Common myeloid progenitor, CD34-positive (primary cell): ENCODE results near the gene ROR1.
A peak's percentile ranks its signal among the peaks of the same experiment; 100 is the strongest.

Source experiments
- CTCF ChIA-PET: fragments of 350-600 bp; sonication (Branson Sonifier 250); formaldehyde crosslinking; loops from one replicate; lab custom pipeline; 2021; ENCODE audit warnings: antibody characterized with exemption; lab: Charles Lee
- POLR2A ChIA-PET: fragments of 350-600 bp; sonication (Branson Sonifier 250); formaldehyde crosslinking; loops from one replicate; lab custom pipeline; 2021; ENCODE audit warnings: antibody characterized with exemption; lab: Charles Lee
- DNase-seq, 3 donors: peaks; one replicate each; pipeline versions ENCODE4 v3.0.0 to v3.0.0-alpha.2; 2013
- H3K27ac ChIP-seq, 2 experiments: 1 replicate in 1 of 2; 2 replicates in 1 of 2; pipeline ENCODE4 v1.7.0; 2013; ENCODE audit warnings: inconsistent platforms in 2 of 2, low read length in 2 of 2, mild to moderate bottlenecking in 2 of 2, low read depth in 1 of 2, moderate library complexity in 1 of 2; ENCODE audit not compliant: severe bottlenecking in 2 of 2, insufficient read depth in 1 of 2, poor library complexity in 1 of 2
- H3K27me3 ChIP-seq, 5 experiments: replicated peaks in 2 of 5; 1 replicate in 3 of 5; 2 replicates in 2 of 5; pipeline versions ENCODE4 v1.6.1 to v1.7.0; 2013; ENCODE audit warnings: low read length in 4 of 5, mild to moderate bottlenecking in 2 of 5, moderate library complexity in 2 of 5, inconsistent platforms in 1 of 5; ENCODE audit not compliant: insufficient read depth in 5 of 5, control insufficient read depth in 4 of 5
- H3K36me3 ChIP-seq, 4 experiments: 1 replicate in 2 of 4; 2 replicates in 2 of 4; pipeline versions ENCODE4 v1.6.1 to v1.7.0; 2013; ENCODE audit warnings: low read length in 3 of 4, control low read depth in 1 of 4, mild to moderate bottlenecking in 1 of 4; ENCODE audit not compliant: control insufficient read depth in 4 of 4, insufficient read depth in 4 of 4
- H3K4me1 ChIP-seq, 4 experiments: 1 replicate in 3 of 4; 2 replicates in 1 of 4; pipeline versions ENCODE4 v1.6.1 to v1.7.1; 2013; ENCODE audit warnings: low read length in 3 of 4, mild to moderate bottlenecking in 3 of 4, control low read depth in 1 of 4, inconsistent platforms in 1 of 4, moderate library complexity in 1 of 4; ENCODE audit not compliant: control insufficient read depth in 4 of 4, insufficient read depth in 4 of 4; ENCODE audit errors: control extremely low read depth in 1 of 4
- H3K4me3 ChIP-seq, 7 experiments: 1 replicate in 4 of 7; 2 replicates in 3 of 7; pipeline versions ENCODE4 v1.5.1 to v1.7.0; 2013; ENCODE audit warnings: mild to moderate bottlenecking in 7 of 7, low read length in 6 of 7, moderate library complexity in 6 of 7, inconsistent platforms in 2 of 7, low read depth in 2 of 7, control low read depth in 1 of 7; ENCODE audit not compliant: insufficient read depth in 4 of 7, control insufficient read depth in 1 of 7; ENCODE audit errors: extremely low read depth in 1 of 7
- H3K9me3 ChIP-seq, 5 experiments: 1 replicate in 4 of 5; 2 replicates in 1 of 5; pipeline versions ENCODE4 v1.6.1 to v1.7.1; 2013; ENCODE audit warnings: low read length in 4 of 5, mild to moderate bottlenecking in 2 of 5, inconsistent platforms in 1 of 5, low read depth in 1 of 5, moderate library complexity in 1 of 5; ENCODE audit not compliant: control insufficient read depth in 4 of 5, insufficient read depth in 2 of 5; ENCODE audit errors: control extremely low read depth in 1 of 5
- WGBS: methylation state at CpG from one replicate; pipeline ENCODE4 v1.1.5; 2013; ENCODE audit not compliant: insufficient coverage; 5-methylcytosine and 5-hydroxymethylcytosine counted together

ROR1 gene

DNA sequence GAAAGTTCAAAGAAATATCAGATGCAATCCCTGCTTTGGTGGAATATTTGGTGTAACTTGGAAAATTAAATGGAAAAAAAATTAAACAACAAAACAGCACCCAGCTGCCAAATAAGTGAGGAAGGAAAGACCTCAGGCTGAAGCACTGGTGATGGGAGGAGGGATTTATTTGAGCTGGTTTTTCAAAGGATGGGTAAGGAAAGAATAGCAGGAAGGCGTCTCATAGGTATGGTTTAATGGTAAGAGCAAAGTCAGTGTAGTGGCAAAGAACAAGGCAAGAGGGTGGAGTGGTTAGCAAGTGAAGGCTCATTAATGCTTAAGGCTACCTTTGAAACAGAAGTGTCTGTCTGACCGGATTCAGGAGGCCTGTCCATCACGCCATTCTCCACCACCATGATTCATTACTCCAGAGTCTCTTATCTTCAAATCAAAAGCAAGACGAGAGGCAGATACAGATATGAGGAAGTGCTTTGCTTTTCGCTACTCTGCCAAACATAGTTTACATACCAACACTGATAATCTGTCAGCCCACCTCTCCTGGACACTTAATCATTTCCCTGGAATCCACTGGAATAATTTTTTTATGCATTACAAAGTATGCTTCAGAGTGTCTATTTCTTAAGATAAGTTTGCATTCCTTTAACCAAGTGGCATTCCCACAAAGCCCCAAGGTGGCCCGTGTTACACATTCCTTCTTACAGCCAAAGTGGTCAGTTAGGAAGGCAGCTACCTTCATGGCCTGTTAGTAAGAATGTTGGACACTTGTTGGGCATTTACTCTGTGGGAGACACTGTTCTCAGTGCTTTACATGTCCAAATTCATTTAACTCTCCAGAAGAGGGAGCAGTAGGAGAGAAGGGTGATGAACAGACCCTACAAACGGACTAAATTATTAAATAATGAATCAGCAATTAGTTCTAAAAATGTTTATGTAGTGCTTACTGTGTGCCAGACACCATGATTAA is 146.6 kb downstream of the ROR1 start:
- CTCF ChIA-PET = interaction anchor here (1.2 to 1.9 kb wide), 8 partner anchors 9 to 326 kb away, joined by 3 to 8 read pairs (median 4); no protein-coding TSS in a partner anchor
- Histone ChIP-seq H3K4me3 (no peak overlapping the region), H3K4me1 (peaks cover 0 to 15% (median 3%) of the 10 kb centered on the region in 4 experiments), H3K27ac (no peak overlapping the region), H3K36me3 (no peaks in the 10 kb centered on the region), H3K27me3 (no peaks in the 10 kb centered on the region), H3K9me3 (no peaks in the 10 kb centered on the region)
- peak in 2 of 3 donors; percentile 55 to 66 for DNase-seq
- WGBS = 31% methylated on average over 5 of the region's 7 CpGs
- POLR2A ChIA-PET = no interaction called here

- H3K9me3 ChIP-seq = no peaks in the 10 kb centered on the region
- H3K4me1 ChIP-seq = peaks cover 0 to 15% (median 3%) of the 10 kb centered on the region in 4 experiments
- ChIA-PET CTCF (interaction anchor here (0.6 to 1.9 kb wide), 5 partner anchors 93 to 321 kb away, joined by 3 to 5 read pairs (median 4); no protein-coding TSS in a partner anchor), POLR2A (no interaction called here)
- no peak overlapping the region for H3K27ac ChIP-seq
- H3K36me3 ChIP-seq = no peaks in the 10 kb centered on the region
- H3K27me3 ChIP-seq = no peaks in the 10 kb centered on the region
- no peak overlapping the region for H3K4me3 ChIP-seq
- whole genome bisulfite sequencing = 100% methylated on average over 5 of the region's 5 CpGs
- no peak for DNase-seq
Observed at GRCh38 chr1:63921359-63921758, 147.5 kb downstream of the ROR1 start.

- ChIA-PET CTCF (interaction anchor here (0.6 to 1.9 kb wide), 7 partner anchors 93 to 323 kb away, joined by 3 to 6 read pairs (median 4); no protein-coding TSS in a partner anchor), POLR2A (no interaction called here)
- Histone ChIP-seq H3K27me3 (no peaks in the 10 kb centered on the region), H3K4me3 (no peak overlapping the region), H3K27ac (no peak overlapping the region), H3K36me3 (no peaks in the 10 kb centered on the region), H3K9me3 (no peaks in the 10 kb centered on the region), H3K4me1 (peaks cover 0 to 15% (median 3%) of the 10 kb centered on the region in 4 experiments)
- DNase-seq = no peak
Observed at GRCh38 chr1:63921802-63922201, 148.0 kb downstream of the ROR1 start.

DNA sequence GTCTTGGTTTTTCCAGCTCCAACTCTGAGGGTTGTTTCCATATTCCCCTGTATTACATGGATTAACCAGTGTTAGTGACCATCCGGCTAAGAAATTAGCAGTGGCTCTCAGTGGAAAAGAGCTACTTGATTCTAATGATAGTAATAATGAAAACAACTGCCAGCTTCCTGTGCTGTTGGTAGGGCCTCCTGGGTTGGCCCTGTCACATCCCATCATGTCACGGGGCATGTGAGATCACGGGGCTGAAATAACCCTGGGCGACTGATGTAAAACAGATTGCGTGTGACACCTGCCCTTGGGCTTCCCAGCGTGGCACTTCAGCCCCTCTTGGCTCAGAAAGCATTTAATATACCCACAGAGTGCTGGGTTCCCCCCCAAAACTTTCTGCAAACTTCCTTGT is 149.0 kb downstream of the ROR1 start:
- Histone ChIP-seq H3K27me3 (no peaks in the 10 kb centered on the region), H3K27ac (no peak overlapping the region), H3K36me3 (no peaks in the 10 kb centered on the region), H3K4me1 (peaks cover 0 to 11% (median under 1%) of the 10 kb centered on the region in 4 experiments), H3K4me3 (no peak overlapping the region), H3K9me3 (no peaks in the 10 kb centered on the region)
- DNase-seq = peak in 1 of 3 donors; percentile 26
- CTCF ChIA-PET = interaction anchor here (0.9 to 1.6 kb wide), 4 partner anchors 14 to 320 kb away, joined by 3 to 6 read pairs (median 3); no protein-coding TSS in a partner anchor
- 59% methylated on average over 5 of the region's 6 CpGs for WGBS
- POLR2A ChIA-PET = no interaction called here

GRCh38 chr1:63923302-63923701 is 149.5 kb downstream of the ROR1 start:
- POLR2A ChIA-PET = no interaction called here
- Histone ChIP-seq H3K36me3 (no peaks in the 10 kb centered on the region), H3K4me3 (no peak overlapping the region), H3K27me3 (no peaks in the 10 kb centered on the region), H3K4me1 (peaks cover 0 to 10% (median under 1%) of the 10 kb centered on the region in 4 experiments), H3K9me3 (no peaks in the 10 kb centered on the region), H3K27ac (no peak overlapping the region)
- no peak for DNase-seq
- 100% methylated on average over 1 of the region's 2 CpGs for WGBS
- CTCF ChIA-PET = interaction anchor here (0.9 to 1.6 kb wide), 4 partner anchors 13 to 319 kb away, joined by 3 to 6 read pairs (median 3); no protein-coding TSS in a partner anchor

DNA sequence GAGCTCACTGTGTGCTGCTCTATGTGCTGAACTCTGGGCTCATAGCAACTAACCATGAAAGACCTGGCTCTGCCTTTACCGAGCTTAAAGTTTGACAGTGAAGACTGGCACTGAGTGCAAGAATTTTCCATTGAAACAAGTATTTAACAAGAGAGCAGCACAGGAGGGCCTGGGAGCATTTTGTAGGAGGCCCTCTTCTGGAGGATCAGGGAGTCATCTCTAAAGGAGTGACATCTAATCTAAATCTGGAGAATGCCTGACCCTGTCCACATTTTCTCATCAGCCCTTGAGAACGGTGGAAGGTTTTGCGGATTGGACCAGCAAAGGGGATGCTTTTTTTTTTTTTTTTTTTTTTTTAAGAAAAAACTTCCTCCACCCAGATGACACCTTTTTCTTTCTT is 150.8 kb downstream of the ROR1 start:
- Histone ChIP-seq H3K36me3 (no peaks in the 10 kb centered on the region), H3K9me3 (no peaks in the 10 kb centered on the region), H3K27me3 (no peaks in the 10 kb centered on the region), H3K4me1 (peaks cover 0 to 10% (median under 1%) of the 10 kb centered on the region in 4 experiments), H3K4me3 (no peak overlapping the region), H3K27ac (no peak overlapping the region)
- 86% methylated on average over 1 of the region's 3 CpGs for WGBS
- no peak for DNase-seq
- CTCF ChIA-PET = no interaction called here
- POLR2A ChIA-PET = no interaction called here
